Liver (tissue), 9 donors: ENCODE data around the gene STK24. TPM values are rescaled to one million over a fixed set of nuclear protein-coding genes. Genes with fewer than 3 reads are reported as not detected.

Experiments used
- DNase-seq: peaks from one replicate; pipeline ENCODE4 v3.0.0-alpha.2; 2017; ENCODE audit warnings: low spot score
- H3K27ac ChIP-seq, 2 donors: one replicate each; pipeline ENCODE4 v1.7.0; 2013; ENCODE audit warnings: inconsistent platforms in 2 of 2, low read length in 2 of 2, control low read depth in 1 of 2, low read depth in 1 of 2, mild to moderate bottlenecking in 1 of 2
- H3K27me3 ChIP-seq, 4 donors: one replicate each; pipeline versions ENCODE4 v1.6.1 to v1.7.0; 2013; ENCODE audit warnings: low read length in 3 of 4, inconsistent platforms in 1 of 4, mild to moderate bottlenecking in 1 of 4, moderate library complexity in 1 of 4; ENCODE audit not compliant: control insufficient read depth in 4 of 4, insufficient read depth in 4 of 4
- H3K36me3 ChIP-seq, 4 donors: one replicate each; pipeline versions ENCODE4 v1.6.1 to v1.7.0; 2013; ENCODE audit warnings: low read length in 3 of 4, mild to moderate bottlenecking in 3 of 4, low read depth in 1 of 4, moderate library complexity in 1 of 4; ENCODE audit not compliant: control insufficient read depth in 4 of 4, insufficient read depth in 3 of 4
- H3K4me1 ChIP-seq, 4 donors: one replicate each; pipeline versions ENCODE4 v1.6.1 to v1.7.0; 2013; ENCODE audit warnings: low read length in 3 of 4, mild to moderate bottlenecking in 3 of 4, moderate library complexity in 1 of 4; ENCODE audit not compliant: control insufficient read depth in 4 of 4, insufficient read depth in 4 of 4
- H3K4me3 ChIP-seq, 3 donors: one replicate each; pipeline versions ENCODE4 v1.6.1 to v1.7.0; 2013; ENCODE audit warnings: low read length in 3 of 3, control low read depth in 1 of 3, low read depth in 1 of 3, mild to moderate bottlenecking in 1 of 3
- H3K9ac ChIP-seq, 2 donors: one replicate each; pipeline ENCODE4 v1.7.0; 2013; ENCODE audit warnings: low read length in 2 of 2, mild to moderate bottlenecking in 2 of 2, moderate library complexity in 2 of 2, control low read depth in 1 of 2, low read depth in 1 of 2
- H3K9me3 ChIP-seq, 4 donors: one replicate each; pipeline versions ENCODE4 v1.6.1 to v1.7.0; 2013; ENCODE audit warnings: low read length in 3 of 4; ENCODE audit not compliant: control insufficient read depth in 4 of 4
- ATF3 ChIP-seq: IDR thresholded peaks from 2 replicates; pipeline ENCODE4 v1.6.1; 2016; ENCODE audit warnings: antibody characterized with exemption
- CTCF ChIP-seq: fragments of 150-350 bp; IDR thresholded peaks from 2 replicates; pipeline ENCODE4 v1.5.1; 2017; ENCODE audit warnings: improper control_type of control experiment, low read depth, low read length; ENCODE audit not compliant: missing input control
- FOXA2 ChIP-seq: IDR thresholded peaks from 2 replicates; pipeline ENCODE4 v1.6.1; 2016; ENCODE audit warnings: antibody characterized with exemption
- JUND ChIP-seq, 2 donors: IDR thresholded peaks; 2 replicates each; pipeline ENCODE4 v1.6.1; 2016; ENCODE audit warnings: antibody characterized with exemption in 2 of 2
- MAX ChIP-seq: IDR thresholded peaks from 2 replicates; pipeline ENCODE4 v1.6.1; 2016; ENCODE audit warnings: antibody characterized with exemption
- NR2F2 ChIP-seq: IDR thresholded peaks from 2 replicates; pipeline ENCODE4 v1.6.1; 2016; ENCODE audit warnings: antibody characterized with exemption
- REST ChIP-seq: IDR thresholded peaks from 2 replicates; pipeline ENCODE4 v1.6.1; 2016; ENCODE audit warnings: antibody characterized with exemption, mild to moderate bottlenecking
- RXRA ChIP-seq, 2 donors: IDR thresholded peaks; 2 replicates each; pipeline ENCODE4 v1.6.1; 2017 to 2018; ENCODE audit warnings: antibody characterized with exemption in 2 of 2, mild to moderate bottlenecking in 1 of 2
- SP1 ChIP-seq: IDR thresholded peaks from 2 replicates; pipeline ENCODE4 v1.6.1; 2018; ENCODE audit warnings: antibody characterized with exemption, mild to moderate bottlenecking
- TAF1 ChIP-seq: conservative IDR thresholded peaks from 2 replicates; pipeline ENCODE4 v1.6.1; 2016; ENCODE audit warnings: antibody characterized with exemption, mild to moderate bottlenecking
- YY1 ChIP-seq: IDR thresholded peaks from 2 replicates; pipeline ENCODE4 v1.6.1; 2016; ENCODE audit warnings: antibody characterized with exemption, mild to moderate bottlenecking
- ZBTB33 ChIP-seq: IDR thresholded peaks from 2 replicates; pipeline ENCODE4 v1.6.1; 2016; ENCODE audit warnings: antibody characterized with exemption
- WGBS: extraction: QIAGEN DNeasy Blood & Tissue Kit; methylation state at CpG from one replicate; pipeline ENCODE4 v1.1.7; 2013; 5-methylcytosine and 5-hydroxymethylcytosine counted together
- polyA plus RNA-seq, 2 donors: library from polyadenylated mRNA; stranded (reverse) in 1 of 2; unstranded in 1 of 2; fragments of 200-250 nt in 1 of 2; fragments of >200 nt in 1 of 2; fragmentation: Nextera tagmentation in 1 of 2; extraction: Ambion mirVana in 1 of 2; gene quantifications; one replicate each; pipeline versions ENCODE4 v1.2.1 to v1.2.3, GENCODE V29; 2013 to 2015
- total RNA-seq, 2 donors: library from RNA; depleted of rRNA; stranded (reverse); fragments of >200 nt; gene quantifications; one replicate each; pipeline ENCODE4 v1.2.3, GENCODE V29; 2014
- donor health status: healthy.
- donor health status: healthy.
- donor health status: healthy.
- donor health status: healthy.
- donor health status: healthy.

STK24 gene
- total and polyA plus RNA-seq, 4 donors, result 6.4 to 43.3 (median 14.9) TPM

- no peaks in the 10 kb centered on the region for H3K9me3 ChIP-seq
- WGBS, result 95% methylated on average over 7 of the region's 7 CpGs
- peaks cover 1 to 28% (median 10%) of the 10 kb centered on the region in 4 donors for H3K4me1 ChIP-seq
- no peak overlapping the region for H3K27ac ChIP-seq
- H3K36me3 ChIP-seq, result no peaks in the 10 kb centered on the region
- no peaks in the 10 kb centered on the region for H3K27me3 ChIP-seq
- TF ChIP-seq YY1 (no peak), REST (no peak), ZBTB33 (no peak), NR2F2 (no peak), JUND (IDR thresholded peaks at IDR 0.05) (no peak), RXRA (IDR thresholded peaks at IDR 0.05) (no peak)
- DNase-seq, result no peak
- H3K9ac ChIP-seq, result no peak overlapping the region
- H3K4me3 ChIP-seq, result no peak overlapping the region
These were observed 17.7 kb downstream of the STK24 start for GRCh38 chr13:98559169-98559568.

GRCh38 chr13:98557937-98558792 is 18.7 kb downstream of the STK24 start:
- DNase-seq, result no peak
- Histone ChIP-seq H3K4me3 (no peak overlapping the region), H3K9ac (no peak overlapping the region), H3K27me3 (no peaks in the 10 kb centered on the region), H3K9me3 (no peaks in the 10 kb centered on the region), H3K4me1 (peaks cover under 1 to 27% (median 8%) of the 10 kb centered on the region in 4 donors), H3K36me3 (no peaks in the 10 kb centered on the region), H3K27ac (no peak overlapping the region)
- 86% methylated on average over 10 of the region's 10 CpGs for WGBS
- TF ChIP-seq RXRA (IDR thresholded peaks at IDR 0.05) (no peak), SP1 (no peak), ATF3 (no peak), CTCF (no peak), TAF1 (no peak), JUND (IDR thresholded peaks at IDR 0.05) (no peak), MAX (no peak), FOXA2 (no peak)
